Panc1 (cell line): ENCODE data around the gene SIL1. TPM values are rescaled to one million over a fixed set of nuclear protein-coding genes. Genes with fewer than 3 reads are reported as not detected.

Experiments used
- ATAC-seq: fragments of 200-7000 bp; cut with Tn5 transposase; 2 replicates; pipeline ENCODE4 v1.9.1; 2020; ENCODE audit warnings: mild to moderate bottlenecking, moderate library complexity
- BruUV-seq: library from RNA; stranded (reverse); fragments of 400-500 nt; replicated peaks from 2 replicates; lab custom pipeline; 2021; lab: Mats Ljungman, UMichigan
- CTCF ChIA-PET: fragments of 300-600 bp; sonication (Branson Sonifier 250); formaldehyde crosslinking; loops from one replicate; lab custom pipeline; 2022; ENCODE audit warnings: antibody characterized with exemption; lab: Charles Lee
- POLR2A ChIA-PET: fragments of 300-600 bp; sonication (Branson Sonifier 250); formaldehyde crosslinking; loops from one replicate; lab custom pipeline; 2022; ENCODE audit warnings: antibody characterized with exemption; lab: Charles Lee
- DNase-seq: peaks from one replicate; pipeline ENCODE4 v3.0.0-alpha.2; 2010; ENCODE audit warnings: low read depth, low spot score
- H3K27ac ChIP-seq: 2 replicates; pipeline ENCODE4 v1.5.1; 2011; ENCODE audit warnings: mild to moderate bottlenecking, low read length, inconsistent platforms
- H3K27me3 ChIP-seq: fragments of 200-500 bp; sonication (Bioruptor generic); 2 replicates; pipeline ENCODE4 v1.6.0; 2014; ENCODE audit warnings: low read length, inconsistent platforms; ENCODE audit not compliant: control insufficient read depth, insufficient read depth
- H3K36me3 ChIP-seq: fragments of 200-500 bp; sonication (Bioruptor generic); 2 replicates; pipeline ENCODE4 v1.5.1; 2014; ENCODE audit warnings: inconsistent platforms, mild to moderate bottlenecking, low read length, moderate library complexity; ENCODE audit not compliant: control insufficient read depth, insufficient read depth
- H3K4me1 ChIP-seq: 2 replicates; pipeline ENCODE4 v1.5.1; 2011; ENCODE audit warnings: inconsistent platforms, mild to moderate bottlenecking, low read length, moderate library complexity; ENCODE audit not compliant: control insufficient read depth, insufficient read depth
- H3K4me3 ChIP-seq, 2 experiments: 2 replicates each; pipeline ENCODE4 v1.5.1; 2011 to 2012; ENCODE audit warnings: low read depth in 2 of 2, low read length in 2 of 2, mild to moderate bottlenecking in 2 of 2, inconsistent platforms in 1 of 2, moderate library complexity in 1 of 2
- H3K9me3 ChIP-seq: fragments of 200-500 bp; sonication (Bioruptor generic); 2 replicates; pipeline ENCODE4 v1.5.1; 2014; ENCODE audit warnings: low read depth, mild to moderate bottlenecking, inconsistent platforms, low read length, moderate library complexity; ENCODE audit not compliant: control insufficient read depth, insufficient read depth
- CTCF ChIP-seq: fragments of 450-650 bp; IDR thresholded peaks from 2 replicates; pipeline ENCODE4 v1.5.1; 2017; ENCODE audit warnings: mild to moderate bottlenecking
- POLR2AphosphoS5 ChIP-seq: IDR thresholded peaks from 2 replicates; pipeline ENCODE4 v1.6.1; 2012; ENCODE audit warnings: mild to moderate bottlenecking, low read depth, low read length, moderate library complexity
- SIN3A ChIP-seq: IDR thresholded peaks from 2 replicates; pipeline ENCODE4 v1.6.1; 2012; ENCODE audit warnings: low read depth, mild to moderate bottlenecking, low read length, moderate library complexity, borderline replicate concordance; ENCODE audit not compliant: insufficient read depth
- TCF7L2 ChIP-seq: IDR thresholded peaks from 2 replicates; pipeline ENCODE4 v1.6.1; 2011; ENCODE audit warnings: mild to moderate bottlenecking, low read depth, low read length, inconsistent platforms
- in situ Hi-C: cut with HindIII; loops from 2 replicates; pipeline ENCODE4 v1.10.0; 2016; ENCODE audit warnings: low sequenced_read_pairs, low pct_unique_long_range_greater_than_20kb
- intact Hi-C: fragments of 100-400 bp; cut with micrococcal nuclease; formaldehyde crosslinking; loops from one replicate; pipeline ENCODE4 v1.10.0; 2022; ENCODE audit not compliant: unreplicated experiment
- total RNA-seq: library from RNA; stranded (reverse); gene quantifications from one replicate; pipeline ENCODE4 v1.2.1, GENCODE V29; 2021; ENCODE audit not compliant: unreplicated experiment
- TF ChIP-seq, protein P1 (sequence below), 2 experiments: IDR thresholded peaks; 2 replicates each; pipeline ENCODE4 v1.6.1; 2011 to 2012; ENCODE audit warnings: low read depth in 2 of 2, control low read depth in 1 of 2, low read length in 1 of 2, mild to moderate bottlenecking in 1 of 2, moderate library complexity in 1 of 2; ENCODE audit not compliant: insufficient read depth in 1 of 2

SIL1 gene
- total RNA-seq, 1 experiment from 2014 or later = 35.4 TPM

GRCh38 chr5:139134906-139135305, 63.3 kb downstream of the SIL1 start:
- Histone ChIP-seq H3K4me1 (peaks cover 5% of the 10 kb centered on the region; the same call in 1 of the 2 replicates), H3K9me3 (no peaks in the 10 kb centered on the region), H3K27ac (no peak overlapping the region), H3K36me3 (no peaks in the 10 kb centered on the region), H3K27me3 (no peaks in the 10 kb centered on the region), H3K4me3 (no peak overlapping the region)
- BruUV-seq = no TSS peak
- TF ChIP-seq SIN3A = no peak
- TF ChIP-seq POLR2AphosphoS5 = no peak
- TF ChIP-seq TCF7L2 = no peak
- TF ChIP-seq CTCF = no peak
- TF ChIP-seq, protein P1, sequence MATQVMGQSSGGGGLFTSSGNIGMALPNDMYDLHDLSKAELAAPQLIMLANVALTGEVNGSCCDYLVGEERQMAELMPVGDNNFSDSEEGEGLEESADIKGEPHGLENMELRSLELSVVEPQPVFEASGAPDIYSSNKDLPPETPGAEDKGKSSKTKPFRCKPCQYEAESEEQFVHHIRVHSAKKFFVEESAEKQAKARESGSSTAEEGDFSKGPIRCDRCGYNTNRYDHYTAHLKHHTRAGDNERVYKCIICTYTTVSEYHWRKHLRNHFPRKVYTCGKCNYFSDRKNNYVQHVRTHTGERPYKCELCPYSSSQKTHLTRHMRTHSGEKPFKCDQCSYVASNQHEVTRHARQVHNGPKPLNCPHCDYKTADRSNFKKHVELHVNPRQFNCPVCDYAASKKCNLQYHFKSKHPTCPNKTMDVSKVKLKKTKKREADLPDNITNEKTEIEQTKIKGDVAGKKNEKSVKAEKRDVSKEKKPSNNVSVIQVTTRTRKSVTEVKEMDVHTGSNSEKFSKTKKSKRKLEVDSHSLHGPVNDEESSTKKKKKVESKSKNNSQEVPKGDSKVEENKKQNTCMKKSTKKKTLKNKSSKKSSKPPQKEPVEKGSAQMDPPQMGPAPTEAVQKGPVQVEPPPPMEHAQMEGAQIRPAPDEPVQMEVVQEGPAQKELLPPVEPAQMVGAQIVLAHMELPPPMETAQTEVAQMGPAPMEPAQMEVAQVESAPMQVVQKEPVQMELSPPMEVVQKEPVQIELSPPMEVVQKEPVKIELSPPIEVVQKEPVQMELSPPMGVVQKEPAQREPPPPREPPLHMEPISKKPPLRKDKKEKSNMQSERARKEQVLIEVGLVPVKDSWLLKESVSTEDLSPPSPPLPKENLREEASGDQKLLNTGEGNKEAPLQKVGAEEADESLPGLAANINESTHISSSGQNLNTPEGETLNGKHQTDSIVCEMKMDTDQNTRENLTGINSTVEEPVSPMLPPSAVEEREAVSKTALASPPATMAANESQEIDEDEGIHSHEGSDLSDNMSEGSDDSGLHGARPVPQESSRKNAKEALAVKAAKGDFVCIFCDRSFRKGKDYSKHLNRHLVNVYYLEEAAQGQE (IDR thresholded peaks at IDR 0.05; ENCODE audit: insufficient read depth in 1 of 2, low read depth in 2 of 2, low read length in 1 of 2) = no peak
- ATAC-seq (no peak), DNase-seq (no peak)
- in situ Hi-C loops (no loop called here), intact Hi-C loops (no loop called here)
- ChIA-PET POLR2A (interaction anchor here (1.0 kb wide), 1 partner anchor 9 kb away, joined by 4 read pairs; no protein-coding TSS in a partner anchor), CTCF (interaction anchor here (0.5 kb wide), 1 partner anchor 55 kb away, joined by 9 read pairs; no protein-coding TSS in a partner anchor)

- CTCF ChIA-PET = no interaction called here
- in situ Hi-C loops (no loop called here), intact Hi-C loops (no loop called here)
- H3K36me3 ChIP-seq = no peaks in the 10 kb centered on the region
- no peak overlapping the region for H3K27ac ChIP-seq
- no peaks in the 10 kb centered on the region for H3K27me3 ChIP-seq
- H3K9me3 ChIP-seq = no peaks in the 10 kb centered on the region
- no TSS peak for BruUV-seq
- POLR2A ChIA-PET = no interaction called here
- TF ChIP-seq POLR2AphosphoS5 (no peak), TCF7L2 (no peak), CTCF (no peak), SIN3A (no peak)
- TF ChIP-seq, protein P1 (IDR thresholded peaks at IDR 0.05; ENCODE audit: insufficient read depth in 1 of 2, low read depth in 2 of 2, low read length in 1 of 2) = no peak
- ATAC-seq (no peak), DNase-seq (no peak)
- H3K4me1 ChIP-seq = no peaks in the 10 kb centered on the region
- no peak overlapping the region for H3K4me3 ChIP-seq
Measured at GRCh38 chr5:139133282-139133681, 64.9 kb downstream of the SIL1 start.
